WTC11 (cell line): ENCODE measurements around the gene LDHD. TPM values are rescaled to one million over a fixed set of nuclear protein-coding genes. Genes with fewer than 3 reads are reported as not detected.

Experiments
- ATAC-seq: fragments of 200-7000 bp; cut with Tn5 transposase; 2 replicates; pipeline ENCODE4 v1.10.0; 2021; ENCODE audit warnings: mild to moderate bottlenecking, moderate library complexity
- CTCF ChIA-PET: fragments of 300-600 bp; sonication (Branson Sonifier 250); formaldehyde crosslinking; loops from one replicate; lab custom pipeline; 2021; ENCODE audit warnings: antibody characterized with exemption; lab: Charles Lee
- POLR2A ChIA-PET: fragments of 350-600 bp; sonication (Branson Sonifier 250); formaldehyde crosslinking; loops from one replicate; lab custom pipeline; 2021; ENCODE audit warnings: antibody characterized with exemption; lab: Charles Lee
- DNase-seq: peaks from one replicate; pipeline ENCODE4 v3.0.0; 2021; ENCODE audit warnings: low spot score
- H3K27ac Mint-ChIP-seq: 2 replicates; pipeline ENCODE4 v1.8.0; 2021; ENCODE audit warnings: mixed read lengths
- H3K27me3 Mint-ChIP-seq: 2 replicates; pipeline ENCODE4 v1.8.0; 2021; ENCODE audit warnings: low read depth, mild to moderate bottlenecking, moderate library complexity, mixed read lengths
- H3K36me3 Mint-ChIP-seq: 2 replicates; pipeline ENCODE4 v1.8.0; 2021; ENCODE audit warnings: mixed read lengths
- H3K4me1 Mint-ChIP-seq: 2 replicates; pipeline ENCODE4 v1.8.0; 2022; ENCODE audit warnings: mixed read lengths
- H3K4me3 Mint-ChIP-seq: 2 replicates; pipeline ENCODE4 v1.8.0; 2021; ENCODE audit warnings: mild to moderate bottlenecking, moderate library complexity, mixed read lengths
- H3K9me3 Mint-ChIP-seq: 2 replicates; pipeline ENCODE4 v1.8.0; 2021; ENCODE audit warnings: mixed read lengths
- ARID4B ChIP-seq: sonication (generic); formaldehyde crosslinking; IDR thresholded peaks from 2 replicates; pipeline ENCODE4 v1.8.0; 2023; ENCODE audit warnings: missing genetic modification reagents, mild to moderate bottlenecking, borderline replicate concordance
- E2F1 ChIP-seq: sonication (generic); formaldehyde crosslinking; IDR thresholded peaks from 2 replicates; pipeline ENCODE4 v1.8.0; 2022; ENCODE audit warnings: mild to moderate bottlenecking, missing genetic modification reagents
- E2F5 ChIP-seq: sonication (generic); formaldehyde crosslinking; IDR thresholded peaks from 2 replicates; pipeline ENCODE4 v1.8.1; 2022; ENCODE audit warnings: mild to moderate bottlenecking, moderate library complexity, missing genetic modification reagents
- GABPB1 ChIP-seq: sonication (generic); formaldehyde crosslinking; IDR thresholded peaks from 2 replicates; pipeline ENCODE4 v1.8.1; 2023; ENCODE audit warnings: mild to moderate bottlenecking, missing genetic modification reagents
- GRHL2 ChIP-seq: fragments of 250-450 bp; sonication (Bioruptor Pico); IDR thresholded peaks from 2 replicates; pipeline ENCODE4 v1.8.0; 2022; ENCODE audit warnings: mild to moderate bottlenecking, moderate library complexity; ENCODE audit not compliant: insufficient replicate concordance, severe bottlenecking
- GTF2I ChIP-seq: fragments of 250-450 bp; sonication (Bioruptor Pico); conservative IDR thresholded peaks from 2 replicates; pipeline ENCODE4 v1.4.0; 2021; ENCODE audit warnings: mild to moderate bottlenecking
- JAZF1 ChIP-seq: fragments of 250-450 bp; sonication (Bioruptor Pico); IDR thresholded peaks from 2 replicates; pipeline ENCODE4 v1.9.0; 2021; ENCODE audit warnings: moderate library complexity, mild to moderate bottlenecking, inconsistent platforms
- MAX ChIP-seq: sonication (generic); formaldehyde crosslinking; IDR thresholded peaks from 2 replicates; pipeline ENCODE4 v1.8.0; 2022; ENCODE audit warnings: mild to moderate bottlenecking, missing genetic modification reagents
- MYBL2 ChIP-seq: sonication (generic); formaldehyde crosslinking; IDR thresholded peaks from 2 replicates; pipeline ENCODE4 v1.8.1; 2023; ENCODE audit warnings: mild to moderate bottlenecking, moderate library complexity, missing genetic modification reagents
- NR2C2 ChIP-seq: sonication (generic); formaldehyde crosslinking; IDR thresholded peaks from 2 replicates; pipeline ENCODE4 v1.8.0; 2022; ENCODE audit warnings: mild to moderate bottlenecking, missing genetic modification reagents
- TEAD1 ChIP-seq: sonication (generic); formaldehyde crosslinking; IDR thresholded peaks from 2 replicates; pipeline ENCODE4 v1.8.0; 2022; ENCODE audit warnings: mild to moderate bottlenecking, missing genetic modification reagents
- TP53 ChIP-seq: sonication (generic); formaldehyde crosslinking; IDR thresholded peaks from 2 replicates; pipeline ENCODE4 v1.8.1; 2023; ENCODE audit warnings: mild to moderate bottlenecking, missing genetic modification reagents
- ZBTB21 ChIP-seq: sonication (generic); formaldehyde crosslinking; IDR thresholded peaks from 2 replicates; pipeline ENCODE4 v1.8.1; 2023; ENCODE audit warnings: mild to moderate bottlenecking, missing genetic modification reagents, borderline replicate concordance
- ZNF138 ChIP-seq: sonication (generic); formaldehyde crosslinking; conservative IDR thresholded peaks from 2 replicates; pipeline ENCODE4 v1.8.1; 2022; ENCODE audit warnings: mild to moderate bottlenecking, moderate library complexity, missing genetic modification reagents
- ZNF232 ChIP-seq: sonication (generic); formaldehyde crosslinking; IDR thresholded peaks from 2 replicates; pipeline ENCODE4 v1.8.0; 2022; ENCODE audit warnings: mild to moderate bottlenecking, missing genetic modification reagents
- ZNF317 ChIP-seq: sonication (generic); formaldehyde crosslinking; IDR thresholded peaks from 2 replicates; pipeline ENCODE4 v1.8.1; 2023; ENCODE audit warnings: low read depth, mild to moderate bottlenecking, moderate library complexity, missing genetic modification reagents, borderline replicate concordance
- ZNF396 ChIP-seq: fragments of 250-450 bp; sonication (Bioruptor Pico); IDR thresholded peaks from 2 replicates; pipeline ENCODE4 v1.8.0; 2021; ENCODE audit warnings: mild to moderate bottlenecking, moderate library complexity, borderline replicate concordance
- ZNF423 ChIP-seq: fragments of 250-450 bp; sonication (Bioruptor Pico); IDR thresholded peaks from 2 replicates; pipeline ENCODE4 v2.1.2; 2022; ENCODE audit warnings: mild to moderate bottlenecking, moderate library complexity
- total RNA-seq: library from RNA; stranded (reverse); gene quantifications from 3 replicates; pipeline ENCODE4 v1.2.3, GENCODE V29; 2021
- TF ChIP-seq, protein P1 (sequence below): fragments of 200-600 bp; IDR thresholded peaks from 2 replicates; pipeline ENCODE4 v1.8.0; 2022; ENCODE audit warnings: antibody characterized with exemption
- TF ChIP-seq, protein P2 (sequence below): sonication (generic); formaldehyde crosslinking; IDR thresholded peaks from 2 replicates; pipeline ENCODE4 v1.8.1; 2023; ENCODE audit warnings: mild to moderate bottlenecking, missing genetic modification reagents, moderate library complexity

The LDHD gene
- total RNA-seq, 1 experiment from 2014 or later = 12.3 TPM

DNA sequence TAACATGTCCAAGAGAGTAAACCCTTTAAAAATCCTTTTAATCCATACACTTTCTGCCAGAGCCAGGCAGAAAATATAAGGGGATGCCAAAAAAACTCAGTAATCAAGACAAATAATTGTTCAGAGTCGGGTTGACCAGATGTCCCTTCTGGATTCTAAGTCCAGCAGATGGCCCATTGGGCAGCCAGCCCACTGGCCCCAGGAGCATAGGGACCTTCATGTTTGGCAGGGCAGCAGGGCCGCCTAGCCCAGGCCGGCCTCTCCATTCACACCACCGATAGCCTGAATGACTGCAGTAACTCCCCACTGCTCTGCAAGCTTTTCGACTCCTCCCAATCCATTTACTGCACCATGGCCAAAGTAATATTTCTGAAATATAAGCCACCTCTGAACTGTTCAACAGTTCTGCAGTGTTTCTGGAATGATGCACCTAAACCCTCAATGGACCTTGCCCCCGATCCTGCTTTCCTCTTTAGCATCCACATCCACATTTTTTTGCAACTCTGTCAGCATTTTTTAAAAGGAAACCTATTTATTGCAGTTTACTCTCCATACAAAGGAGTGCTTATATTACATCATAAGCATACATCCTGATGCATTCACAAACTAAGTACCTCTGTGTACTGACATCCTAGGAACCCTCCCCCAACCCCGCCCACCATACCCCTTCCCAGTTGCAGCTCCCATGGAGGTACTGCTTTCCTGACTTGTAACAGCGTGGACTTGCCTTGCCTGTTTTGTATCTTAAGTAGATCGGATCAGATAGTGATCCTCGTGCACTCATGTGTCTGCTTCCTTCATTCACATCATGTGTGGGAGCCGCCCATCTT, 46.4 kb downstream of the LDHD start:
- no peak overlapping the region for H3K4me3 Mint-ChIP-seq
- ATAC-seq (no peak), DNase-seq (no peak)
- POLR2A ChIA-PET = no interaction called here
- peaks cover 34% of the 10 kb centered on the region for H3K4me1 Mint-ChIP-seq
- no peak for TF ChIP-seq ZNF423 (CRISPR knock-in tag)
- peak; percentile 82 for TF ChIP-seq GABPB1 (CRISPR knock-in tag)
- CTCF ChIA-PET = interaction anchor here (0.8 to 1.4 kb wide), 3 partner anchors 26 to 72 kb away, joined by 3 to 4 read pairs (median 3); partner anchors contain the start of gene ZNRF1
- H3K27ac Mint-ChIP-seq = peak overlapping the region; percentile 63
- no peaks in the 10 kb centered on the region for H3K27me3 Mint-ChIP-seq
- H3K9me3 Mint-ChIP-seq = no peaks in the 10 kb centered on the region
- H3K36me3 Mint-ChIP-seq = no peaks in the 10 kb centered on the region

DNA sequence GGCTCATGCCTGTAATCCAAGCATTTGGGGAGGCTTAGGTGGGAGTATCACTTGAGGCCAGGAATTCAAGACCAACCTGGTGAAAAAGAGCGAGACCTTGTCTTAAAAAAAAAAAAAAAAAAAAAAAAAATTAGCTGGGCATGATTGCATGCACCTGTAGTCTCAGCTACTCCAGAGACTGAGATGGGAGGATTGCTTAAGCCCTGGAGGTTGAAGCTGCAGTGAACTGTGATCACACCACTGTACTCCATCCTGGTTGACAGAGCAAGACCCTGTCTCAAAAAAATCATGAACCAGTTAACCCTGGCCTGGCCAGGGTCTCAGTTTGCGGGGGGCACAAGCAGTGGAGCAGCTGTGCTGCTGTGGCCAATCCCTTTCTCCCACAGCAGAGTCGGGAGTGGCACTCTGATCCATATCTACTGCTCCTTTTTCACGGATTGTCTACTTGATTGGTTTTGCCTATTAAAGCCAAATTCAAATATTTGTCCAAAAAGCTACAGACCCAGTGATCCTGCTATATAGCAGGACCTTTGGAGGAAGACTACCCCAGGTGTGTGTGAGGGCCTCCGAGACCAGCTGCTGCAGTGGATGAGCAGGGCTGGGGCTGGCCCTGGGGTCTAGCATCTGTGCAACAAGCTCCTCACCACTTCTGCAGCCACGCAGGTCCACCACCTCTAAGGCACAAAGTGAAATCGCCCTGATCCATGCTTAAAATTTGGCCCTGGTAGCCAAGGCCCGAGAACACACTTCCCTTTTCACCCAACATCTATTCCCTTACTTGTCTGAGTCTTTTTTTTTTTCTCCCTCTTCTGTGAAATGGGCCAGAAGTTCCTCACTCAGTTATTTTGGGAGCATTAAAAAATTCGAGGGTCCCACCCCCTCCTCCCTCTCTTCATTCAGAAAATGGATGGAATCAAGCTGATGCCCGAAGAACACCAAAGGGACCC, 48.2 kb downstream of the LDHD start:
- Mint-ChIP-seq H3K4me1 (peaks cover 33% of the 10 kb centered on the region), H3K9me3 (no peaks in the 10 kb centered on the region), H3K27me3 (no peaks in the 10 kb centered on the region), H3K4me3 (no peak overlapping the region), H3K36me3 (no peaks in the 10 kb centered on the region), H3K27ac (peak overlapping the region; percentile 4; the same call in 1 of the 2 replicates)
- no peak for ATAC-seq
- no peak for DNase-seq
- ChIA-PET CTCF (interaction anchor here (0.8 to 1.3 kb wide), 4 partner anchors 15 to 71 kb away, joined by 3 to 5 read pairs (median 3); no protein-coding TSS in a partner anchor), POLR2A (interaction anchor here (1.0 kb wide), 1 partner anchor 217 kb away, joined by 3 read pairs; no protein-coding TSS in a partner anchor)
- no peak for TF ChIP-seq NR2C2
- TF ChIP-seq ZBTB21 (CRISPR knock-in tag) = no peak
- no peak for TF ChIP-seq ZNF138 (CRISPR knock-in tag)
- TF ChIP-seq TP53 (CRISPR knock-in tag) = no peak
- no peak for TF ChIP-seq E2F1 (CRISPR knock-in tag)
- no peak for TF ChIP-seq JAZF1
- TF ChIP-seq, protein P1, sequence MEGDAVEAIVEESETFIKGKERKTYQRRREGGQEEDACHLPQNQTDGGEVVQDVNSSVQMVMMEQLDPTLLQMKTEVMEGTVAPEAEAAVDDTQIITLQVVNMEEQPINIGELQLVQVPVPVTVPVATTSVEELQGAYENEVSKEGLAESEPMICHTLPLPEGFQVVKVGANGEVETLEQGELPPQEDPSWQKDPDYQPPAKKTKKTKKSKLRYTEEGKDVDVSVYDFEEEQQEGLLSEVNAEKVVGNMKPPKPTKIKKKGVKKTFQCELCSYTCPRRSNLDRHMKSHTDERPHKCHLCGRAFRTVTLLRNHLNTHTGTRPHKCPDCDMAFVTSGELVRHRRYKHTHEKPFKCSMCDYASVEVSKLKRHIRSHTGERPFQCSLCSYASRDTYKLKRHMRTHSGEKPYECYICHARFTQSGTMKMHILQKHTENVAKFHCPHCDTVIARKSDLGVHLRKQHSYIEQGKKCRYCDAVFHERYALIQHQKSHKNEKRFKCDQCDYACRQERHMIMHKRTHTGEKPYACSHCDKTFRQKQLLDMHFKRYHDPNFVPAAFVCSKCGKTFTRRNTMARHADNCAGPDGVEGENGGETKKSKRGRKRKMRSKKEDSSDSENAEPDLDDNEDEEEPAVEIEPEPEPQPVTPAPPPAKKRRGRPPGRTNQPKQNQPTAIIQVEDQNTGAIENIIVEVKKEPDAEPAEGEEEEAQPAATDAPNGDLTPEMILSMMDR = no peak
- no peak for TF ChIP-seq ZNF232 (CRISPR knock-in tag)
- no peak for TF ChIP-seq MYBL2 (CRISPR knock-in tag)
- no peak for TF ChIP-seq MAX (CRISPR knock-in tag)

DNA sequence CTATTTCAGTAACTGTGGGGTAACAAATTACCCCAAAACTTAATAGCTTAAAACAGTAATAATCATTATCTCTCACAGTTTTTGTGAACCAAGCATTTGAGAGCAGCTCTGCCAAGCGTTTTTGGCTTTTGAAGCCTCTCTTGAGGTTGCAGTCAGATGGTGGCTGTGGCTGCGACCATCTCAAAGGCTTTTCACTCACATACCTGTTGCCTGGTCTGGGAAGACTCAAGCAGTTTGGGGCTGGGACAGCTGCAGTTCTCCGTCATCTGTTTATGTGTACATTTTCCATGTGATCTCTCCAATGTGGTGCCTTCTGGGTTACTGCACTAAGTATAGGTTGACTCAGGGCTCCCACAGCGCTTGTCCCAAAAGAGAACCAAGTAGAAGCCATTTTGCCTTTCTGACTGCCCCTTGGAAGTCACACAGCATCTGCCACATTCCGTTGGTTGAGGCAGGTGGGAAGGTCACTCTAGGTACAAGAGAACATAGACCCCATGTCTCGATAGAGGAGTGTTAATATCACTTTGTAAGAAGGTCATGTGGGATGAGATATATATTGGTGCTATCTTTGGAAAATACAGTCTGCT, 49.6 kb downstream of the LDHD start:
- no peaks in the 10 kb centered on the region for H3K27me3 Mint-ChIP-seq
- H3K4me3 Mint-ChIP-seq = no peak overlapping the region
- TF ChIP-seq GTF2I = no peak
- TF ChIP-seq TEAD1 (CRISPR knock-in tag) = no peak
- TF ChIP-seq GRHL2 (CRISPR knock-in tag) = no peak
- no peak for TF ChIP-seq ZNF396
- TF ChIP-seq ZNF423 (CRISPR knock-in tag) = no peak
- TF ChIP-seq ARID4B (CRISPR knock-in tag) = no peak
- no peak for TF ChIP-seq E2F5
- TF ChIP-seq, protein P2, sequence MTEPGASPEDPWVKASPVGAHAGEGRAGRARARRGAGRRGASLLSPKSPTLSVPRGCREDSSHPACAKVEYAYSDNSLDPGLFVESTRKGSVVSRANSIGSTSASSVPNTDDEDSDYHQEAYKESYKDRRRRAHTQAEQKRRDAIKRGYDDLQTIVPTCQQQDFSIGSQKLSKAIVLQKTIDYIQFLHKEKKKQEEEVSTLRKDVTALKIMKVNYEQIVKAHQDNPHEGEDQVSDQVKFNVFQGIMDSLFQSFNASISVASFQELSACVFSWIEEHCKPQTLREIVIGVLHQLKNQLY (CRISPR knock-in tag) = no peak
- TF ChIP-seq ZNF317 (CRISPR knock-in tag) = no peak

More for the DNA sequence above, 49.6 kb downstream of the LDHD start:
- ATAC-seq (no peak), DNase-seq (no peak)
- ChIA-PET CTCF (no interaction called here), POLR2A (no interaction called here)
- peaks cover 38% of the 10 kb centered on the region for H3K4me1 Mint-ChIP-seq
- no peaks in the 10 kb centered on the region for H3K9me3 Mint-ChIP-seq
- peak overlapping the region; percentile 71 for H3K27ac Mint-ChIP-seq
- H3K36me3 Mint-ChIP-seq = no peaks in the 10 kb centered on the region
